ENCODE measurements around the gene MST1R. TPM values are rescaled to one million over a fixed set of nuclear protein-coding genes. Genes with fewer than 3 reads are reported as not detected.

MST1R gene
- total RNA-seq, 1 donor from 2014 or later: 0.57 TPM

- H3K9ac ChIP-seq (ENCODE audit: low read length): no peak overlapping the region
- Mint-ChIP-seq H3K36me3 (ENCODE audit: low read depth, unreplicated experiment) (no peaks in the 10 kb centered on the region), H3K27ac (ENCODE audit: unreplicated experiment) (no peak overlapping the region), H3K4me3 (ENCODE audit: unreplicated experiment) (no peak overlapping the region), H3K9me3 (ENCODE audit: unreplicated experiment) (no peaks in the 10 kb centered on the region), H3K4me1 (ENCODE audit: low read depth, unreplicated experiment) (no peaks in the 10 kb centered on the region), H3K27me3 (ENCODE audit: low read depth, unreplicated experiment) (peaks cover 15% of the 10 kb centered on the region)
- DNase-seq (ENCODE audit: low read depth) (no peak), FAIRE-seq (no peak)
- no peaks in the 10 kb centered on the region for H4K20me1 ChIP-seq (ENCODE audit: insufficient read depth, low read length)
- no peaks in the 10 kb centered on the region for H3K9me3 ChIP-seq (ENCODE audit: insufficient read depth, low read depth, low read length)
- H3K27ac ChIP-seq (ENCODE audit: low read depth, low read length): no peak overlapping the region
- H3K27me3 ChIP-seq (ENCODE audit: insufficient read depth, low read length): no peaks in the 10 kb centered on the region
- H3K4me3 ChIP-seq (ENCODE audit: insufficient read depth, low read depth, low read length): no peak overlapping the region
- H3K79me2 ChIP-seq (ENCODE audit: insufficient read depth, low read length): no peaks in the 10 kb centered on the region
- H3K36me3 ChIP-seq (ENCODE audit: insufficient read depth, low read length): no peaks in the 10 kb centered on the region
- TF ChIP-seq EZH2 (IDR thresholded peaks at IDR 0.05; ENCODE audit: insufficient read depth, low read length): no peak
- TF ChIP-seq CTCF (IDR thresholded peaks at IDR 0.05; ENCODE audit: insufficient read depth, low read depth, low read length): no peak
- no peaks in the 10 kb centered on the region for H3K4me1 ChIP-seq (ENCODE audit: insufficient read depth, low read length)
- no peak overlapping the region for H2AFZ ChIP-seq (ENCODE audit: low read depth, low read length)
- no peak overlapping the region for H3K4me2 ChIP-seq (ENCODE audit: low read length)
Observed at GRCh38 chr3:49886922-49887265, 16.8 kb downstream of the MST1R start.

DNA sequence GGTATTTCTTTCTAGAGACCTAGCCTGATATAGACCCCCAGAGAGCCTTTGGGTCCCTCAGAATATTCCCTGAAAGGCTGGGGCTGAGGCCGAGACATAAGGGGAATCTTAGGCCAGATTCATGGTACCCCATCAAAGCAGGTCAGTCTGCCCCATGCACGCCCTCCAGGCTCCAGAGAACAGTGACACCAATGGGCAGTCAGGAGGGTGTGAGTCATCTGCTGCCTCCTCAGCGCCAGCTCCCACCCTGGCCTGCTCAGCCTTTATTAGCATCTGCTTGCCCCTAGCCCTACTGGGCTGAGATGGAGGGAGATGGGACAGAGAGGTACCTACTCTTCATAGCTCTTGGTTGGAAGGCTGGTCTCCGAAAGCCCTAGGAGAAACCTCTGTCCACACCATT, 19.7 kb downstream of the MST1R start:
- Mint-ChIP-seq H3K4me1 (ENCODE audit: low read depth, unreplicated experiment) (no peaks in the 10 kb centered on the region), H3K9me3 (ENCODE audit: unreplicated experiment) (no peaks in the 10 kb centered on the region), H3K27ac (ENCODE audit: unreplicated experiment) (no peak overlapping the region), H3K4me3 (ENCODE audit: unreplicated experiment) (no peak overlapping the region), H3K36me3 (ENCODE audit: low read depth, unreplicated experiment) (no peaks in the 10 kb centered on the region), H3K27me3 (ENCODE audit: low read depth, unreplicated experiment) (peaks cover 19% of the 10 kb centered on the region)
- DNase-seq (ENCODE audit: low read depth): no peak
- Histone ChIP-seq H3K27ac (ENCODE audit: low read depth, low read length) (no peak overlapping the region), H4K20me1 (ENCODE audit: insufficient read depth, low read length) (no peaks in the 10 kb centered on the region), H2AFZ (ENCODE audit: low read depth, low read length) (no peak overlapping the region), H3K4me2 (ENCODE audit: low read length) (no peak overlapping the region), H3K9me3 (ENCODE audit: insufficient read depth, low read depth, low read length) (no peaks in the 10 kb centered on the region), H3K4me1 (ENCODE audit: insufficient read depth, low read length) (no peaks in the 10 kb centered on the region), H3K4me3 (ENCODE audit: insufficient read depth, low read depth, low read length) (no peak overlapping the region), H3K27me3 (ENCODE audit: insufficient read depth, low read length) (peaks cover 6% of the 10 kb centered on the region), H3K79me2 (ENCODE audit: insufficient read depth, low read length) (no peaks in the 10 kb centered on the region), H3K36me3 (ENCODE audit: insufficient read depth, low read length) (no peaks in the 10 kb centered on the region), H3K9ac (ENCODE audit: low read length) (no peak overlapping the region)
- TF ChIP-seq EZH2 (IDR thresholded peaks at IDR 0.05; ENCODE audit: insufficient read depth, low read length): no peak
- no peak for TF ChIP-seq CTCF (IDR thresholded peaks at IDR 0.05; ENCODE audit: insufficient read depth, low read depth, low read length)
- FAIRE-seq: no peak

DNA sequence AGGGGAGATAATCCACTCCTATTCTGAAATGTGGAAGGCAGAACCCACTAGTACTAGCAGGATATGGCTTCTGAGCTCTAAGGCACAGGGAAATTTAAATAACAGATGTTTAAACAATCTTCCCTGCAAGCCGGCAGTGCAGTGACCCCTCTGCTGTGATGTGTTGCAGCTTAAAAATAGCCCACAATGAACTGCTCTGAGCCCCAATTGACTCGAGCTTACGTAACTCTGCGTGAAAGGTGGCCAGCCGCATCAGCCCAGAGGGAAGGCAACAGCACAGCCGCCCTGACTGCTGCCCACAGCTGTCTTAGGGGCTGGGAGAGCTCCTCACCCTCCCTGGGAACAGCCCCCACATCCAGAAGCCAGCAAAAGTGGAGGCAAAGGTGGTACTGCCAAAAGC, 21.5 kb downstream of the MST1R start:
- TF ChIP-seq EZH2 (IDR thresholded peaks at IDR 0.05; ENCODE audit: insufficient read depth, low read length) (no peak), CTCF (IDR thresholded peaks at IDR 0.05; ENCODE audit: insufficient read depth, low read depth, low read length) (no peak)
- Mint-ChIP-seq H3K27ac (ENCODE audit: unreplicated experiment) (no peak overlapping the region), H3K4me3 (ENCODE audit: unreplicated experiment) (no peak overlapping the region), H3K9me3 (ENCODE audit: unreplicated experiment) (no peaks in the 10 kb centered on the region), H3K4me1 (ENCODE audit: low read depth, unreplicated experiment) (no peaks in the 10 kb centered on the region), H3K36me3 (ENCODE audit: low read depth, unreplicated experiment) (no peaks in the 10 kb centered on the region), H3K27me3 (ENCODE audit: low read depth, unreplicated experiment) (peaks cover 15% of the 10 kb centered on the region)
- no peaks in the 10 kb centered on the region for H3K4me1 ChIP-seq (ENCODE audit: insufficient read depth, low read length)
- peaks cover 6% of the 10 kb centered on the region for H3K27me3 ChIP-seq (ENCODE audit: insufficient read depth, low read length)
- H3K4me3 ChIP-seq (ENCODE audit: insufficient read depth, low read depth, low read length): no peak overlapping the region
- H3K36me3 ChIP-seq (ENCODE audit: insufficient read depth, low read length): no peaks in the 10 kb centered on the region
- H3K79me2 ChIP-seq (ENCODE audit: insufficient read depth, low read length): no peaks in the 10 kb centered on the region
- no peak overlapping the region for H3K9ac ChIP-seq (ENCODE audit: low read length)
- H3K9me3 ChIP-seq (ENCODE audit: insufficient read depth, low read depth, low read length): no peaks in the 10 kb centered on the region
- no peak overlapping the region for H3K4me2 ChIP-seq (ENCODE audit: low read length)
- H3K27ac ChIP-seq (ENCODE audit: low read depth, low read length): no peak overlapping the region
- H2AFZ ChIP-seq (ENCODE audit: low read depth, low read length): no peak overlapping the region
- no peak for DNase-seq (ENCODE audit: low read depth)
- no peaks in the 10 kb centered on the region for H4K20me1 ChIP-seq (ENCODE audit: insufficient read depth, low read length)
- no peak for FAIRE-seq

Measured in astrocyte (in vitro differentiated cells and primary cell).